NCI-H1105 treated with DMSO at 0.1 percent for 48 hours (cell line): ENCODE data around the gene GNAT1.

ENCODE experiments used
- DNase-seq: peaks from one replicate; lab custom pipeline; 2025; lab: John Stamatoyannopoulos, UW

The GNAT1 gene

DNA sequence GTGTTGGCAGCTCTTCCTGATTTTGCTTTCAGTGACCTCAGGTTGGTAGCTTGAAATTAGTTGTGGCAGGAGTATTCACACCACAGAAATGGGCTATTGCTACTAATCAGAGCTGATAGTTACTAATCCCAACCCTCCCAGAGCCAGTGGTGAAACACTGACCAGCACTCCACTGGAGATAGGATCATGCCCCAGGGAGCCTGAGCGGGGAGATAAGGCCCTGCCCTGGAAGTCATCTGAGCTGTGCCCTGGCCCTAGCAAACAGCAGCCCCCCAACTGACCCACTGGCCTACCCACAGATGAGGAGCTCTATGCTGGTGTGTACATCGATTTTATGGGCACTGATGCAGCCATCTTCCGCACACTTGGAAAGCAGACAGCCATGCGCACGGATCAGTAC, 9.4 kb upstream of the GNAT1 start:
- DNase-seq, result no peak

DNA sequence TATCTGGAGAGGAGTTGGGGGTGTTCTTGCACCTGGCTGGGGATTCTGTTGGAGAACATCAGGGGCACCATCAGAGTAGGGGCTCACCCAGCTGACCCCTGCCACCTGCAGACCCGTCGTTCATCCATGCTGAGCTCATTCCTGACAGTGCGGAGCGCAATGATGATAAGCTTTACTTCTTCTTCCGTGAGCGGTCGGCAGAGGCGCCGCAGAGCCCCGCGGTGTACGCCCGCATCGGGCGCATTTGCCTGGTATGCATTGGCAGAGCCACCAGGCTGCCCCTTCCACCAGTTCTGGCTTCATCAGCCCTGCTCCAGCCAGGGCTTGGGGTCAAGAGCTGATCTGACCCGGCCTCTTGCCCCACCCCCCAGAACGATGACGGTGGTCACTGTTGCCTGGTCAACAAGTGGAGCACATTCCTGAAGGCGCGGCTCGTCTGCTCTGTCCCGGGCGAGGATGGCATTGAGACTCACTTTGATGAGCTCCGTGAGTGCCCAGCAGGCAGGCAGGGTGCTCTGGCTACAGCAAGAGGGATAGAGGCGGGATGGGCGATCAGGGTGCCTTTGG, 8.8 kb upstream of the GNAT1 start:
- no peak for DNase-seq

DNA sequence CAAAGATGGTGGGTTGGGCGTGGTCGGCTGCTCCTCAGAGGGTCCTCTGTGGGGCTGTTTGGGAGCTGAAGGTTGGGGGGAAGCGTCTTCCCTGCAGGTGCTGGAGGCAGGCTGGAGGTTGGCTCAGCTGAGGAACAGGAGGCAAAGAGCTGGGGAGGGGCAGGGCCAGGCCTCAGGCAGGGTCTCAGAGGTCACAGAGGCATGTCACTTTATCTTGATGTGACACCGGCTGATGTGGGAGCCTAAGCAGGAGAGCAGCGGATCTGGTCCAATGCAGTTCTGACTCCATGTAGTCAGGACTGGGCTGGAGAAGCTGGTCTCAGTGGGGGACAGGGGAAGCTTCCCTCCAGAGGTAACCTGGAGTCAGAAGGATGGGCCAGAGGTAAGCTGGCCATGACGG, 7.7 kb upstream of the GNAT1 start:
- DNase-seq, result no peak

DNA sequence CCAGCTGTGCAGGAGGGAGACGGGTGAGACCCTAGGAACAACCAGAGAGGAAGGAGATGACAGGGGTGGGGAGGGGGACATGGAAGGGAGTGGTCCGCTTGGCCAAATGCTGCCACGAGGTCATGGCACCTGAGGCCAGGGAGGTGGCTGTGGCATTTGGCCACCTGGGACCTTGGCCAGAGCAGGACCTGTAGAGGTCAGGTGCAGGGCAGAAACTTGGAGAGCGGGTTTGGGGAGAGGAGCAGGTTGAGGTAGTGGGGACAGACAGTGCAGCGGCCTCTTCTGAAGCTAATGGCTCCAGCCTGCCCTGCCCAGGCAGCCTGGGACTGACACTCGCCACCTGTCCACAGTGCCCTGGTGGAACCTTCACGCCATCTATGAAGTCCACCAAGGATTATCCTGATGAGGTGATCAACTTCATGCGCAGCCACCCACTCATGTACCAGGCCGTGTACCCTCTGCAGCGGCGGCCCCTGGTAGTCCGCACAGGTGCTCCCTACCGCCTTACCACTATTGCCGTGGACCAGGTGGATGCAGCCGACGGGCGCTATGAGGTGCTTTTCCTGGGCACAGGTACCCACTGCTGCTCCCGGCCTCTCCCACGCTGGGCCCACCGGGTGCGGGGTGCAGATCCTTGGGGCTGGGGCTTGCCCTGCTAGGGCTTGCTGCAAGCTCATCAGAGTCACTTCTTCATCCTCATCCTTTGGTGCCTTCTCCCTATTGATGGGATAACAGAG, 7.0 kb upstream of the GNAT1 start:
- DNase-seq, result no peak

DNA sequence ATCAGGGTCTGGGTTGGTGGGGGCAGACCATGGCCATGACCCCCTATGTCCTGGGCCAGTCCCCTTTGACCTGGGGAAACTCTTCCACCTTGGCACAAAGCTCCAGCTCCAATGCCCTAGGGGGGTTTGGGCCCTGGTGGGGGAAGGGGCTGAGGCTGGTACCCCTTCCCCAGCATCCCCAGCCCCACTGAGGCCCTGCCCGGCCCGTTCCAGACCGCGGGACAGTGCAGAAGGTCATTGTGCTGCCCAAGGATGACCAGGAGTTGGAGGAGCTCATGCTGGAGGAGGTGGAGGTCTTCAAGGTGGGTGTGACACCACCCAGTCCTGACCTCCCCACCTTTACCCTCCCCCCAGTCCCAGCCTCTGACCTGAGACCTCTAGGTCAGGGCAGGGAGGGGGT, 6.2 kb upstream of the GNAT1 start:
- DNase-seq, result no peak

DNA sequence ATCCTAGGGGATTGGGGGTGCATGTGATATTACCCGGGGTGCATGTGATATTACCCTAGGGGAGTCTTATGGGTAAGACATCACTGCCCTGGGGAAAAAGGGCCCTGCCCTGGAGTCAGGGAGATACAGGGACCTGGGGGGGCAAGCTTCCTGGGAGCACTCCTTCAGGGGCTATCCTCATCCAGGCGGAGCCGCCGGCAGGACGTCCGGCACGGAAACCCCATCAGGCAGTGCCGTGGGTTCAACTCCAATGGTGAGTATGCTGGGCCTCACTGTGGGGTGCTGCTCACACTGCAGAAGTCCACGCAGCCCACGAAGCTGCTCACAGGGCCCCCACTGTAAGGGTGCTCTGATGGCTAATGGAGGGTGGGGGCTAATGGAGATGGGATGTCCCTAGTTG, 5.3 kb upstream of the GNAT1 start:
- no peak for DNase-seq

DNA sequence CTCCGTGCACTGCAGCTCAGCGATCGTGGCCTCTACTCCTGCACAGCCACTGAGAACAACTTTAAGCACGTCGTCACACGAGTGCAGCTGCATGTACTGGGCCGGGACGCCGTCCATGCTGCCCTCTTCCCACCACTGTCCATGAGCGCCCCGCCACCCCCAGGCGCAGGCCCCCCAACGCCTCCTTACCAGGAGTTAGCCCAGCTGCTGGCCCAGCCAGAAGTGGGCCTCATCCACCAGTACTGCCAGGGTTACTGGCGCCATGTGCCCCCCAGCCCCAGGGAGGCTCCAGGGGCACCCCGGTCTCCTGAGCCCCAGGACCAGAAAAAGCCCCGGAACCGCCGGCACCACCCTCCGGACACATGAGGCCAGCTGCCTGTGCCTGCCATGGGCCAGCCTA, 3.7 kb upstream of the GNAT1 start:
- no peak for DNase-seq

DNA sequence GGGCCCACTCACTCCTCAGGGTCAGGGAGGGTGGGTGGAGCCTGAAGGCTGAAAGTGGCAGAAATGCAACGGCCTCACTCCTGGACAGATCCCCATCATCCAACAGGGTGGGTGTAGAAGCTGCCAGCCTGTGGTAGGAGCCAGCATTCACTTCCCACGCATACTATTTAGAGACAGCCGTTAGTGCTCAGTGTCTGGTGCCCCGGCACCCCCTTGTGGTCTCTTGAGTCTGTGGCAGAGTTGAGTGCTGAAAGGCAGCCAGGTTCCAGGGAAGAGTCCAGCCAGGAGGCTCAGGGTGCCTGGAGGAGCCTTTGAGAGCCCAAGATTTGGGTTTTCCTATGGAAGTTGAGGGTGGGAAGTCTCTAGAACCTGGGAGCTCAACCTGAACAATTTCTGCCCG, 2.1 kb upstream of the GNAT1 start:
- peak; percentile 28 for DNase-seq

DNA sequence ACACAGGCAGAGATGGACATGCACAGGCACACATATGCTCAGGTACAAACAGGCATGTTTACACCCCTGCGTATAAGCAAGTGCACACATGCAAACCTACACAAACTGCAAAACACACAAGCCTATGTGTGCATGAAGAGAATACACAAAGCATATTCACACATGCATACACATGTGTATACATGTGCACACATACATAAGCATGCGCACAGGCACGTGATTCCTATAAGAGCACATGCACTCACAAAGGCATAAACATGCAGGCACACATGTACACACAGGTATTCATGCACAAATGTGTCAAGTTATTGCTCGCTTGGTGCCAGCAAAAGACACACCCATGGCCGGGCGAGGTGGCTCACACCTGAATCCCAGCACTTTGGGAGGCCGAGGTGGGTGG, 1.4 kb upstream of the GNAT1 start:
- no peak for DNase-seq

DNA sequence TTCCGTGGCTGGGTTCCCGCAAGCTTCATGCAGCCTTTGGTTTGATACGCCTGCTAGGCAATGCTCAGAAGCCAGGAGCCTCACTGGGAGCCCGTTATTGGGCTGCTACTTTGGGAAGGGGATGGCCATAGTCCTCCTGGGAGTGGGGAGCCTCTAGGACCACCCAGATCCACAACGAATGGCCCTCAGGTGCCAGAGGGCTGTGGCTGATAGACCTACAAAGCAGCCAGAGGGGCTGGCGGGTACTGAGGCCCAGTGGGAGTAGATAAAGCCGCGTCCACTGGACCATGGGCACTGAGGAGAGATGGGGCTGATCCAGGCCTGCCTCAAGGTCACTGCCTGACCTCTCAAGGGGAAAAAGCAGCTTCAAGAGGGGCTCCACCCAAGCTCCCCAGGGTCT, 714 bp downstream of the GNAT1 start:
- DNase-seq, result no peak

DNA sequence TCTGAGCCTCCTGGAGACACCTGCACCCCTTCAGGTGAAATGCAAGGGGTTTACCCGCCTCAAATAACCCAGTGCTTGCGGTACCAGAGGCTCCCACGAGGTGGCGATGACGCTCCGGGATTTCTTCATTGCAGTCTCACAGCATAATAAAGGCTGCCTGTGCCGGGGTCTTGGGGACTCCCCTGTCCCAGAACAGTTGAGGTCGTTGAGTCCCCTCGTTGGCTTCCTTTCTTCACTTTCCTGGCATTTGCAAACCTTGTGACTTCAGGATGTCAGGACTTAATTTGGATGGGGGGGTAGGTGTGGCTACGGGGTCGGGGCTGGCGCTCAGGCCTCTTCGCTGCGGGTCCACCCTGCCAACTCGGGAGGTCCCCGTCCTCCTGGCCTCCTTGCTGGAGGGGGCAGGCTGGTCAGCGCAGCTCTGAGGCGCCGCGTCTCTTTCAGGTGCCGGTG, 1.3 kb downstream of the GNAT1 start:
- peak; percentile 57 for DNase-seq

DNA sequence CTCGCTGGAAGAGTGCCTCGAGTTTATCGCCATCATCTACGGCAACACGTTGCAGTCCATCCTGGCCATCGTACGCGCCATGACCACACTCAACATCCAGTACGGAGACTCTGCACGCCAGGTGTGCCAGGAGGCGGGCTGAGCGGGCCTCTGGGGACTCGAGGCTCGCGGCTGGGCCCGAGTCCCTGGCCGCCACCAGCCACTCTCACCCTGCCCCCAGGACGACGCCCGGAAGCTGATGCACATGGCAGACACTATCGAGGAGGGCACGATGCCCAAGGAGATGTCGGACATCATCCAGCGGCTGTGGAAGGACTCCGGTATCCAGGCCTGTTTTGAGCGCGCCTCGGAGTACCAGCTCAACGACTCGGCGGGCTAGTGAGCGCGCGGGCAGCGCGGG, 1.9 kb downstream of the GNAT1 start:
- DNase-seq, result peak; percentile 10

DNA sequence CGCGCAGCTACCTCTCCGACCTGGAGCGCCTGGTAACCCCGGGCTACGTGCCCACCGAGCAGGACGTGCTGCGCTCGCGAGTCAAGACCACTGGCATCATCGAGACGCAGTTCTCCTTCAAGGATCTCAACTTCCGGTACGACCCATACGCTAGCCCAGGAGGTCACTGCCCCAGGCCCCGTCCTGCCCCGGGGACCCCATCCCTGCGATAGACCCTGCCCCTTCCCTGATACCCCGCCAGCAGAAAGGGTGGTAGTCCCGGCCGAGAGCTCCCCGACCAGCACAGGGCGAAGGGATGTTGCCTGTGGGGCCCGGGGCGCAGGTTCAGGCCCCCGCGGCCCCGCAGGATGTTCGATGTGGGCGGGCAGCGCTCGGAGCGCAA, 2.3 kb downstream of the GNAT1 start:
- no peak for DNase-seq

DNA sequence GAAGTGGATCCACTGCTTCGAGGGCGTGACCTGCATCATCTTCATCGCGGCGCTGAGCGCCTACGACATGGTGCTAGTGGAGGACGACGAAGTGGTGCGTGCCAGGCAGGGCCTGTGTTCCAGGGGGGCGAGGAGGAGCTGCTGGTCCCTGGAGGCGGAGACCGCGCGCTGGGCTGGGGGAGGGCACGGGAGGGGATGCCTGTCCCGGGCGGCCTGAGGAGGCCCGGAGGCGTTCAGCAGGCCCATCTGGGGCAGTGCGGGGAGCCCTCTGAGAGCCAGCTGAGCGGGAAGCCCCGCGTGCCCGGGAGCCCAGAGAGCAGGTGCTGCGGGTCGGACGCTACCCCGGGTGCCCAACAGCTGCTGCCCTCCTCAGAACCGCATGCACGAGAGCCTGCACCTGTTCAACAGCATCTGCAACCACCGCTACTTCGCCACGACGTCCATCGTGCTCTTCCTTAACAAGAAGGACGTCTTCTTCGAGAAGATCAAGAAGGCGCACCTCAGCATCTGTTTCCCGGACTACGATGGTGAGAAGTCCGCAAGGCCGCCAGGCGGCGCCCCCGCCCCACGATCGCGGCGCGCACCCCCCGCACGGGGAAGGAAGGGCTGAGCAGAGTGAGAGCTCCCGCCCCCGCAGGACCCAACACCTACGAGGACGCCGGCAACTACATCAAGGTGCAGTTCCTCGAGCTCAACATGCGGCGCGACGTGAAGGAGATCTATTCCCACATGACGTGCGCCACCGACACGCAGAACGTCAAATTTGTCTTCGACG, 2.9 kb downstream of the GNAT1 start:
- no peak for DNase-seq

DNA sequence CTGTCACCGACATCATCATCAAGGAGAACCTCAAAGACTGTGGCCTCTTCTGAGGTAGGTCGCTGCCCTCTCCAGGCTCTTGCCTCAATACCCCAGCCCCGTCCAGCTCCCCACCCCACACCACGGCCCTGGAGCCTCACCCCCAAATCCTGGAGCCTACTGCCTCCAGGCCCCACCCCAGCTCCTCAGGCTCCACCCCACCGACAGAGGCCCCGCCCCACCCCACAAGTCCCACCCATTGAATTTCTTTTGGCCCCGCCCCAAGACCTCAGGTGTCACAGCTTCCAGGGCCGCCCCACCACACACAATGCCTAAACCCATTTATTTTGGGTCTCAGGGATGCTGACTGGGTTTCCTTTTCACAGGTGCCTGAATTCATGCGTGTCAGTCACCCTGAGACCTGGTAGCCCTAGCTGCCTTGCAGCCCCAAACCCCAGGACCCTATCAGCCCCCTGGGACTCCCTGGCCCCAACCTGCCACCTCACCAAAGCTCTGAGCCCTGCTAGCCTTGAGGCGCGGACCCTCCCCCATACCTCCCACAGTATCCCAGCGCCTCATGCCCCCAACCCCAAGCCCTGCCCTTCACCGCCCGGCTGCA, 3.6 kb downstream of the GNAT1 start:
- DNase-seq, result no peak

DNA sequence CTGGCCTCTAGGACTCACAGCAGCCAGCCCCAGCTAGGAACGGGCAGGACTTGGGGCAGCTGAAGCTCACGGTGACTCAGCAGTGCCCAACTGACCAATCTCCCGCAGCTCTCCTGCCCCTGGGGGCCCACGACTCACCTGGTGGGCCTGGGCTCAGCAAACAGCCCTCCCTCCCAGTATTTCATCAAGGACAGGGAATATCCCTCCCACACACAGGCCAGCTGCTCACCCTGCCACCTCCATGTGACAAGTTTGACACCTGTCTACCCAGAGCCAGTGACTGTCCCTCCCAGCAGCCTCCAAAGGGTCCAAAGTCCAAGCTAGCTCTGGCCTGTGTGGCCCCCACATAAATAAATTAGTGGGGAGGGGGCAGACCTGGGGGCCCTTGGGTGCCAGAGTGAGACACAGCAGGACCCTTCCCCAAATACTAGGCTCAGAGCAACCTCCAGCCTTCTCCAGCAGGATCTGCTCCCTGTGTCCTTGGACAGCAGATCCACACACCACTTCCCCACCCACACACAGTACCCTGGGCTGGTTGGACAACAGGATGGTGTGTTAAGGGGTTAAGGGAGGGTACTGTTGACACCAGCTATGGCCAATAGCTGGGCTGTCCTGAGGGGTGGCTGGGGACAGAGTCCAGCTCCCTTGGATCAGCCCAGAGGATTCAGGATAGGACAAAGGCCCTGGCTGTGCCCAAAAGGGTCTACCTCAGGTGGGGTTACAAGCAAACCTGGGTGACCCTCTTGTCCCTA, 4.3 kb downstream of the GNAT1 start:
- DNase-seq, result no peak

DNA sequence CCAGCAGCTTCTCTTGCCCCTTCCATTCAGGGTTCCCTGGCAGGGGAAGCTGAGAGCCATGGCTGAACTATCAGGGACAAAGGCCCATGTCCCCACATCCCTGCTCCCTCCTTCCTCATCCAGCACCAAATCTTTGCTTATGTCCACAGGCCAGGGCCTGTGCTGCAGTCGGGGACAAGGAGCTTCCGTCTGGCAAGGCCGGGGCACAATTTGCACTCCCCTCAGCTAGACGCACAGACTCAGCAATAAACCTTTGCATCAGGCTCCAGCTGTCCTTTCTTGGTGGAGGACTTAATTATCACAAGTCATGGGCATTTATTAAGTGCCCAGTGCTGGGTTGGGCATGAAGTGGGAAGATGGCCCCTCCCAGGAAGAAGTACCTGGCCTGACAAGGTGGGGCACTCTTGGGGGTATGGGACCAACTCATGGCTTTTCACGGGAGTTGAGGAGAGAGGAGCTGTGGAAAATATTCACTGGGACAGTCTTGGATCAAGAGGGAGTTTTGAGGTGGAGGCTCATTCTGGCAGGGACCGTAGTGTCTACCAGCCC, 4.9 kb downstream of the GNAT1 start:
- no peak for DNase-seq

DNA sequence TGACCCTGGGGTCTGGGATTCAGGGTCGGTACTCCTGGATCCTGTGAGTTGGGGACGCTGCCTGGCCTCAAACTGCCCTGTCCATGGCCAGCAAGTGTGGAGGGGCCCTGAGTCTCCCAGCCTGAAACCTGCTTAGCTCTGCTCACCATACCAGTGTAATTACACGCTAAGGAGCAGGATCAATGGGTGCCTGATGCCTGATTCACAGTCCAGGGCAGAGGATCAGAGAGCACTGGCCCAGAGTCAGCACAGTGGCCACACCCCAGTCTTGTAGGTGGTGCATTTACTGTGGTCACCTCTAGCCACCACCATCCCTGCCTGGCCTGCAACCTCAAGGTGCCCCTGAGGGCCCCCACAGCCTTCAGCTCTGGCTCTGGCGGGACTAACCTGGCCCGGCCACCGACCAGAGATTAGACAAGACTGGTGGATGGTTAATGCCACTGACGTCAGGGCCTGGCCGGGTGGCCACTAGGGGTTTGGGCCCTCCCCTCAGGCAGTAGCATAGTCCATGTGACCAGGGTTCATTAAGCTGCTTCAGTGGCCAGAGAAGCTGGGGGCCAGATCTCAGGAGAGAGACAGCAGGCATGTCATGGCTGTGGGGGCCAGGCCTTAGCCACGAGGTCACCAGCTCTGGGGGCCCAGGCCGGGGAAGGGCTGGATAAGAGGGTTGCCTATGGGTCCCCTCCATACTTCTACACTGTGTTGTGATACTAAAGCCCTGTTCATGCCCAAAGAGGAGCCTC, 10.3 kb downstream of the GNAT1 start:
- DNase-seq, result no peak

DNA sequence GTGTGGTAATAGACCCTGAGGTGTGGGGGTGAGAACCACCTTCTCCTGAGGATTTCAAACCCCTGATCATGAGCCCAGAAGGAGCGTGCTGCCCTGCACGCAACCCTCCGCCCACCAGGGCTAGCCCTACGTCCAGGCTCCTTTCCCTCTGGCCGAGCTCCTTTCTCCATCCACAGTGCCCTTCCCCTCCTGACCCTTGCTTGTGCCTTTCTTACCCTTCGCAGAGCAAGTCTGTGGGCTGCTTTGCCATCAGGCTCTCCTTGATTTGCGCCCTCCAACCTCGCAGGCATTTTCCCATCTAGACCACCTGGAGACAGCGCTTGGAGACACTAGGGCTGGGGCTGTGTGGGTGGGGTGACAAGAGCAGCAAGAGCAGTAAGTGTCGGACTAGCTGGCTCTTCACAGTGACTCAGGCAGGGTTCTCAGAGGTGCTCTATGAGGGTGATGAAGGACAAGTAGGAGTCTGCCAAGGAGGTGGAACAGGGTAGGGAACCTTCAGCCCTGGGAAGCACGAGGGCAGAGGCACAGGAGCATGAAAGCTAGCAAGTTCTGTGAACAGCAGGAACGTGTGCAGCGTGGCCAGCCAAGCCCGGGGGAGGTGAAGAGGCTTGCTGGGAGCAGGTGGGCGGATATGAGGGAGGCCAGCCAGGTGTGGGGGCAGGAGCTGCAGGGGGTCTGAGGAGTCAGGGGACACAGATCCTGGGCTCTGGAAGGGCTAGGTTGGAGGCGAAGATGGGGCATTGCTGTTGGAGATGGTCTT, 11.1 kb downstream of the GNAT1 start:
- no peak for DNase-seq

DNA sequence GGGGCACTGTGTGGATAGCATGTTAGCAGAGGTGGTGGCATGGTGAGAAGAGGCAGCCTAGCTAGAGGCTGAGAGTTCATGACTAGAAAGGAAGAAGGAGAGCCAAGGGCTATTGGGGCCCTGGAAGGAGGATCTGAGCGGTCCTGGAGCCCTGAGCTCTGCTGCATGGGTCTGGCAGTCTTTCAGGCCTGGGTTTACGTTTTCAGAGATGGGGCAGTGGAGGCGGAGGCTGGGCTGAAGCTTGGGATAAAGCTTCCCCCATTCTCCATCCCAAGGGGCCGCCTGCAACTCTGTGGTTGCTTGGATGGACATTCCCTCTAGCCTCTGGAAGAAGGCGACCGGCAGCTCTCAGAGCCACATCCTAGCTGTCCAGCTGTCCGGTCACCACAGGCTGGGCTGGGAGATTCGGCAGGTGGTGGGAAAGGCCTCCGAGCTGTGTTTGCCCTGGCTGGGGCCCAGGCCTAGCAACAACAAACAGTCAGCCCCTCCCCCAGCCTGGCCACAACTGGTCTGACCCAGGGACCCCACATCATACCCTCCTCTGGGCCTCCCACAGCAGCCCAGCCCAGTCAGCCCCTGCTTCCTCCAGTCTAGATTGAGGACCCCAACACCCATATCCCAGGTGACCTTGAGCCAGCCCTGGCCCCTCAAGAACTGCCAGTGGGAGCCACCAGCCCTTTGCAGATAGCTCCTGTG, 11.9 kb downstream of the GNAT1 start:
- no peak for DNase-seq
